Hepatocyte (in vitro differentiated cells): ENCODE measurements around the gene SELENOV.

Experiments
- CTCF ChIP-seq: fragments of 200-600 bp; sonication (generic); IDR thresholded peaks from 2 replicates; pipeline ENCODE4 v1.5.1; 2016; ENCODE audit warnings: antibody characterized with exemption, mild to moderate bottlenecking; ENCODE audit not compliant: poor library complexity
- EZH2 ChIP-seq: fragments of 200-600 bp; sonication (generic); IDR thresholded peaks from 2 replicates; pipeline ENCODE4 v1.6.1; 2016; ENCODE audit warnings: antibody characterized with exemption, mild to moderate bottlenecking, borderline replicate concordance

- TF ChIP-seq CTCF, result no peak
- TF ChIP-seq EZH2, result no peak
Observed at GRCh38 chr19:39470724-39471339, 44.1 kb upstream of the SELENOV start.
